Adrenal gland (tissue), 12 donors: ENCODE measurements around the gene TXNDC17. TPM values are rescaled to one million over a fixed set of nuclear protein-coding genes. Genes with fewer than 3 reads are reported as not detected.
A peak's percentile ranks its signal among the peaks of the same experiment; 100 is the strongest.

Experiments
- DNase-seq, 7 donors: peaks; one replicate each; pipeline ENCODE4 v3.0.0-alpha.2; 2019 to 2020
- H3K27ac ChIP-seq, 5 donors: fragments of 200-600 bp; sonication (generic) in 4 of 5; 1 replicate in 3 of 5; 2 replicates in 2 of 5; pipeline versions ENCODE4 v1.5.1 to v1.8.0; 2016 to 2020; ENCODE audit warnings: mild to moderate bottlenecking in 1 of 5
- H3K27me3 ChIP-seq: fragments of 200-600 bp; 2 replicates; pipeline ENCODE4 v1.8.0; 2021
- H3K36me3 ChIP-seq, 2 donors: fragments of 200-600 bp; replicated peaks in 1 of 2; 1 replicate in 1 of 2; 2 replicates in 1 of 2; pipeline versions ENCODE4 v1.5.1 to v1.8.0; 2018 to 2022
- H3K4me1 ChIP-seq, 2 donors: fragments of 200-600 bp; replicated peaks in 1 of 2; 1 replicate in 1 of 2; 2 replicates in 1 of 2; pipeline versions ENCODE4 v1.5.1 to v1.8.0; 2018 to 2021
- H3K4me3 ChIP-seq, 4 donors: fragments of 200-600 bp; sonication (generic) in 3 of 4; one replicate each; pipeline ENCODE4 v1.5.1; 2016 to 2018
- H3K9me3 ChIP-seq, 3 donors: fragments of 200-600 bp; sonication (generic) in 1 of 3; replicated peaks in 1 of 3; 1 replicate in 2 of 3; 2 replicates in 1 of 3; pipeline versions ENCODE4 v1.5.1 to v1.8.0; 2016 to 2021
- CTCF ChIP-seq, 6 experiments: fragments of 450-650 bp in 4 of 6; fragments of 200-600 bp in 2 of 6; sonication (generic) in 1 of 6; IDR thresholded peaks; 1 replicate in 5 of 6; 2 replicates in 1 of 6; pipeline versions ENCODE4 v1.5.1 to v1.8.0; 2016 to 2021; ENCODE audit warnings: antibody characterized with exemption in 6 of 6, mild to moderate bottlenecking in 2 of 6, moderate library complexity in 1 of 6
- POLR2A ChIP-seq, 2 donors: fragments of 450-650 bp; IDR thresholded peaks; one replicate each; pipeline ENCODE4 v1.6.1; 2017; ENCODE audit warnings: antibody characterized with exemption in 2 of 2, mild to moderate bottlenecking in 2 of 2, moderate library complexity in 1 of 2
- WGBS, 4 donors: extraction: QIAGEN DNeasy Blood & Tissue Kit in 2 of 4; methylation state at CpG; one replicate each; pipeline versions ENCODE4 v1.1.5 to v1.1.7; 2013 to 2017; 5-methylcytosine and 5-hydroxymethylcytosine counted together
- intact Hi-C, 2 donors: fragments of 100-400 bp; cut with DNase I; formaldehyde crosslinking; loops; one replicate each; pipeline versions ENCODE4 v1.14.1 to v1.15.0; 2022 to 2023
- polyA plus RNA-seq, 3 donors: library from polyadenylated mRNA; stranded (reverse); fragments of 200-250 nt in 2 of 3; fragments of 350-450 nt in 1 of 3; fragmentation: Illumina TruSeq in 1 of 3; extraction: RNeasy Lipid Tissue Mini Kit (QIAGEN cat#74804) in 1 of 3; gene quantifications; one replicate each; pipeline ENCODE4 v1.2.3, GENCODE V29; 2013 to 2014
- total RNA-seq, 9 donors: library from RNA; depleted of rRNA in 4 of 9; stranded (reverse); fragments of >200 nt in 4 of 9; fragments of 120-200 nt in 1 of 9; fragmentation: NEBNext Ultra II Directional in 1 of 9; extraction: Animal tissue kit (Norgen Biotek cat#: 25700) in 1 of 9; gene quantifications; one replicate each; pipeline versions ENCODE4 v1.1.0 to v1.2.4, GENCODE V29; 2013 to 2023
- donor health status: healthy with polysubstance abuse.
- donor health status: Bipolar disorder and iron deficiency.
- donor health status: DM: yes; HTN: yes; CAD: no.
- donor health status: DM: no; HTN: no; CAD: no.
- donor health status: DM: no; HTN: no; CAD: no.
- donor health status: DM: yes; HTN: yes; CAD: no.

TXNDC17 gene
- total and polyA plus RNA-seq, 12 donors, result 64.6 to 224 (median 132) TPM

- Histone ChIP-seq H3K4me3 (no peak overlapping the region), H3K9me3 (no peaks in the 10 kb centered on the region), H3K36me3 (no peaks in the 10 kb centered on the region), H3K27ac (no peak overlapping the region), H3K27me3 (no peaks in the 10 kb centered on the region), H3K4me1 (no peaks in the 10 kb centered on the region)
- intact Hi-C loops, result loop anchor here (5.0 to 10.0 kb wide), 4 partner anchors 109 to 339 kb away; partner anchors contain the start of gene FBXO39 (in 1 of the 2)
- WGBS, 4 donors, result 13 to 26% (median 16%) methylated on average over 5 to 9 of the region's 9 CpGs
- peak; percentile 72 to 89 (median 81) for DNase-seq
- TF ChIP-seq CTCF (IDR thresholded peaks at IDR 0.05) (peak; percentile 78 to 93 (median 89)), POLR2A (IDR thresholded peaks at IDR 0.05) (no peak)
These were observed 25.2 kb downstream of the TXNDC17 start for GRCh38 chr17:6666077-6666521.

GRCh38 chr17:6666557-6666956 is 25.7 kb downstream of the TXNDC17 start:
- intact Hi-C loops, result loop anchor here (5.0 to 10.0 kb wide), 4 partner anchors 108 to 338 kb away; partner anchors contain the start of gene FBXO39 (in 1 of the 2)
- 90 to 95% (median 92%) methylated on average over 6 of the region's 6 CpGs for WGBS, 4 donors
- Histone ChIP-seq H3K27me3 (no peaks in the 10 kb centered on the region), H3K4me3 (no peak overlapping the region), H3K4me1 (no peaks in the 10 kb centered on the region), H3K27ac (no peak overlapping the region), H3K36me3 (no peaks in the 10 kb centered on the region), H3K9me3 (no peaks in the 10 kb centered on the region)
- TF ChIP-seq CTCF (IDR thresholded peaks at IDR 0.05), result no peak
- DNase-seq, result no peak

- Histone ChIP-seq H3K36me3 (no peaks in the 10 kb centered on the region), H3K4me3 (no peak overlapping the region), H3K9me3 (no peaks in the 10 kb centered on the region), H3K4me1 (no peaks in the 10 kb centered on the region), H3K27me3 (no peaks in the 10 kb centered on the region), H3K27ac (no peak overlapping the region)
- TF ChIP-seq CTCF (IDR thresholded peaks at IDR 0.05) (no peak), POLR2A (IDR thresholded peaks at IDR 0.05) (no peak)
- no peak for DNase-seq
- WGBS, 4 donors, result 40 to 62% (median 54%) methylated on average over 6 of the region's 6 CpGs
- intact Hi-C loops, result loop anchor here (5.0 to 10.0 kb wide), 4 partner anchors 107 to 337 kb away; partner anchors contain the start of gene FBXO39 (in 1 of the 2)
These were observed 26.7 kb downstream of the TXNDC17 start for GRCh38 chr17:6667516-6667915.

- TF ChIP-seq POLR2A (IDR thresholded peaks at IDR 0.05) (no peak), CTCF (IDR thresholded peaks at IDR 0.05) (no peak)
- Histone ChIP-seq H3K27ac (no peak overlapping the region), H3K4me1 (no peaks in the 10 kb centered on the region), H3K27me3 (no peaks in the 10 kb centered on the region), H3K9me3 (no peaks in the 10 kb centered on the region), H3K4me3 (no peak overlapping the region), H3K36me3 (no peaks in the 10 kb centered on the region)
- DNase-seq, result no peak
- intact Hi-C loops, result loop anchor here (5.0 to 10.0 kb wide), 4 partner anchors 107 to 337 kb away; partner anchors contain the start of gene FBXO39 (in 1 of the 2)
- 78 to 86% (median 82%) methylated on average over 17 of the region's 17 CpGs for WGBS, 4 donors
These were observed 27.4 kb downstream of the TXNDC17 start for GRCh38 chr17:6668219-6668618.
